Cardiac muscle cell (in vitro differentiated cells and primary cell): ENCODE data around the gene CCDC134. TPM values are rescaled to one million over a fixed set of nuclear protein-coding genes. Genes with fewer than 3 reads are reported as not detected.

Experiments
- DNase-seq, 2 donors: peaks; one replicate each; pipeline versions ENCODE4 v3.0.0 to v3.0.0-alpha.2; 2010 to 2017; ENCODE audit warnings: low read depth in 1 of 2, low spot score in 1 of 2
- H3K27ac ChIP-seq: fragments of 200-600 bp; sonication (generic); 2 replicates; pipeline ENCODE4 v1.5.1; 2016
- H3K27me3 ChIP-seq: fragments of 200-600 bp; sonication (generic); 2 replicates; pipeline ENCODE4 v1.6.0; 2016; ENCODE audit warnings: control low read depth
- H3K36me3 ChIP-seq: fragments of 200-600 bp; sonication (generic); 2 replicates; pipeline ENCODE4 v1.5.1; 2016; ENCODE audit warnings: control low read depth
- H3K4me1 ChIP-seq: fragments of 200-600 bp; sonication (generic); 2 replicates; pipeline ENCODE4 v1.8.1; 2017; ENCODE audit warnings: low read depth, mild to moderate bottlenecking, mixed run types
- H3K4me3 ChIP-seq: fragments of 200-600 bp; sonication (generic); 2 replicates; pipeline ENCODE4 v1.5.1; 2016; ENCODE audit warnings: mild to moderate bottlenecking
- H3K9me3 ChIP-seq: fragments of 200-600 bp; sonication (generic); 2 replicates; pipeline ENCODE4 v1.5.1; 2017; ENCODE audit warnings: low read depth, mild to moderate bottlenecking, control low read depth
- CTCF ChIP-seq: IDR thresholded peaks from 2 replicates; pipeline ENCODE4 v1.5.1; 2012; ENCODE audit warnings: low read depth, mild to moderate bottlenecking, low read length
- polyA plus RNA-seq: library from polyadenylated mRNA; unstranded; fragments of >200 nt; fragmentation: Nextera tagmentation; extraction: Ambion mirVana; gene quantifications from 2 replicates; pipeline ENCODE4 v1.2.1, GENCODE V29; 2016
- total RNA-seq: library from RNA; depleted of rRNA; stranded (reverse); fragments of >200 nt; gene quantifications from 2 replicates; pipeline ENCODE4 v1.2.3, GENCODE V29; 2016

The CCDC134 gene
- total and polyA plus RNA-seq, 2 experiments from 2014 or later = 11.5 to 19.3 TPM

- DNase-seq = no peak
- peaks cover 5% of the 10 kb centered on the region for H3K36me3 ChIP-seq
- no peaks in the 10 kb centered on the region for H3K27me3 ChIP-seq
- no peaks in the 10 kb centered on the region for H3K9me3 ChIP-seq
- H3K4me3 ChIP-seq = no peak overlapping the region
- H3K4me1 ChIP-seq = peaks cover 38% of the 10 kb centered on the region
- no peak for TF ChIP-seq CTCF
- peak overlapping the region; percentile 41 for H3K27ac ChIP-seq
Observed at GRCh38 chr22:41840216-41840615, 39.7 kb downstream of the CCDC134 start.

- Histone ChIP-seq H3K9me3 (no peaks in the 10 kb centered on the region), H3K36me3 (peaks cover 5% of the 10 kb centered on the region), H3K27me3 (no peaks in the 10 kb centered on the region), H3K4me3 (no peak overlapping the region), H3K4me1 (peaks cover 42% of the 10 kb centered on the region), H3K27ac (peak overlapping the region; percentile 41)
- no peak for DNase-seq
- TF ChIP-seq CTCF = no peak
Observed at GRCh38 chr22:41841085-41841712, 40.7 kb downstream of the CCDC134 start.

- no peaks in the 10 kb centered on the region for H3K36me3 ChIP-seq
- no peaks in the 10 kb centered on the region for H3K9me3 ChIP-seq
- H3K27me3 ChIP-seq = no peaks in the 10 kb centered on the region
- H3K4me3 ChIP-seq = no peak overlapping the region
- peak overlapping the region; percentile 20 for H3K27ac ChIP-seq
- peaks cover 50% of the 10 kb centered on the region for H3K4me1 ChIP-seq
- no peak for DNase-seq
- TF ChIP-seq CTCF = no peak
Observed at GRCh38 chr22:41842996-41843970, 42.8 kb downstream of the CCDC134 start.

GRCh38 chr22:41844036-41844435, 43.6 kb downstream of the CCDC134 start:
- Histone ChIP-seq H3K4me1 (peaks cover 48% of the 10 kb centered on the region), H3K27me3 (no peaks in the 10 kb centered on the region), H3K36me3 (no peaks in the 10 kb centered on the region), H3K4me3 (no peak overlapping the region), H3K9me3 (no peaks in the 10 kb centered on the region), H3K27ac (peak overlapping the region; percentile 86)
- no peak for TF ChIP-seq CTCF
- DNase-seq = no peak

GRCh38 chr22:41844513-41844912, 44.0 kb downstream of the CCDC134 start:
- peak overlapping the region; percentile 86 for H3K27ac ChIP-seq
- no peak for TF ChIP-seq CTCF
- no peaks in the 10 kb centered on the region for H3K27me3 ChIP-seq
- no peak overlapping the region for H3K4me3 ChIP-seq
- H3K4me1 ChIP-seq = peaks cover 48% of the 10 kb centered on the region
- H3K36me3 ChIP-seq = no peaks in the 10 kb centered on the region
- no peaks in the 10 kb centered on the region for H3K9me3 ChIP-seq
- no peak for DNase-seq
